Middle frontal gyrus (tissue), 1 donor: ENCODE results near the gene ARHGAP24.
"Not testable (repeated sequence)": the region's sequence is repeated elsewhere in the genome, so short reads cannot be mapped to it uniquely, and the experiment has no call there.

Source experiments
- DNase-seq: peaks from one replicate; pipeline ENCODE4 v3.0.0-alpha.2; 2015; ENCODE audit warnings: low spot score; ENCODE audit errors: extremely low spot score

Gene ARHGAP24

DNA sequence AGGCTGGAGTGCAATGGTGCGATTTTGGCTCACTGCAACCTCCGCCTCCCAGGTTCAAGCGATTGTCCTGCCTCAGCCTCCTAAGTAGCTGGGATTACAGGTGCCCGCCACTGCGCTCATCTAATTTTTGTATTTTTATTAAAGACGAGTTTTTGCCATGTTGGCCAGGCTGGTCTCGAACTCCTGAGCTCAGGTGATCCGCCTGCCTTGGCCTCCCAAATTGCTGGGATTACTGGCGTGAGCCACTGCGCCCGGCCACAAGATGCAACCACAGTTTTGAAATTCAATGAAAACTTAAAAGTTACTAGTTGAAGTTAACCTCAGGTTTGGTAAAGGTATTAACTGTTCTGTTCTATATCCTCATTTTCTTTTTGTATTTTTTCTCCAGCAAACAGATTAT is 427.7 kb downstream of the ARHGAP24 start:
- not testable (repeated sequence) for DNase-seq

DNA sequence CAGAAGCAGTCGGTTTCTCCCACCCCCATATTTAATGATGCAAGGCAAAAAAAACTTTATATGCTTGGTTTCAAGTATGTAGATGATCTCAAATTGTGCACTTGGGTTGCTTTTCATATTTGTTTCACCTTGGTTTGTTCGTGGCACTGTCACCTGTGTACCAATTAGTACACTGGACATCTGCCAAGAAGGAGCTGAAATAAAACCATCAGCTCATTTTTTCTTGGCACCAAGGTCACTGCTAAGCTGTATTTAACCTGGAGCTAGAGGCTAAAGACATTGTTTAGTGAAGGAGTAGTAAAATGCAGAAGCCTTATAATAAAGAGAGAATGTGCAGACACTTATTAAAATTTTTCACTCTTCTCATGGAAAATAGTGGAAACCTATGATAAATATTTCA is 430.8 kb downstream of the ARHGAP24 start:
- no peak for DNase-seq

DNA sequence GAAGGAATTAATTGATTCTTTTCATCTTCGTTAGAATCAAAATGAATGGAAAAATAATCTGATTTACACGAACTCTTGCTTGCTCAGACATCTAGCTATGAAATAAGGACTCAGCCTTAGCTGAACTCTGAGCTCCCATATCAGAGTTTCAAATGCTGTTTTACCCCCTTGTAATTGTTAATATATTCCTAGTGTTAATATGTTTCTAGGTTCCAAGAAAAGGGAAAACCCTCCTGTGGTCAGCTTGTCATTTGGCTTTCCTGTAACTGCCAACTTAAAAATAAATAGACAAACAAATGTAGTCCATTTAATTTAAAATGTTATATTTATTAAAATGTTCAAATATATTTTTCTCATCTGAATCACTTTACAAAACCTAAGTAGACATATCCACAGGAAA is 432.1 kb downstream of the ARHGAP24 start:
- DNase-seq: no peak

DNA sequence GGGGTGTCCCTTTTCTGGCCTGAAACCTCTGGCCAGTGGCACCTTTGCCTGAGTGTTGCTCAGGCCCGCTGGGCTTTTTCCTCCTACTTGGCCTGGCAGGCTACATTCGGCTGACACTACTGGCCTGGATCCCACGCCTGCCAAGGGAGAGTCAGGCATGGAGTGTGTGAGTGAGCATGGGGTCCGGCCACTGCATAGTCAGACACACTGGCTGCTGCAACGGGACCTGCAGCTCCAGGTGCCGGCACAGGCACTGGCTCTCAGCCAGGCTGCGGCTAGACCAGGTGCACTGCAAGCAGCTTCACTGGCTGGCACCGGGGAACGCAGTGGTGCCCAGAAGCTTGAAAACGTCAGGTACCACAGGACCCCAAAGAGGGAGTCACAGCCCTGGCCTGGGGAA is 434.9 kb downstream of the ARHGAP24 start:
- DNase-seq: no peak

DNA sequence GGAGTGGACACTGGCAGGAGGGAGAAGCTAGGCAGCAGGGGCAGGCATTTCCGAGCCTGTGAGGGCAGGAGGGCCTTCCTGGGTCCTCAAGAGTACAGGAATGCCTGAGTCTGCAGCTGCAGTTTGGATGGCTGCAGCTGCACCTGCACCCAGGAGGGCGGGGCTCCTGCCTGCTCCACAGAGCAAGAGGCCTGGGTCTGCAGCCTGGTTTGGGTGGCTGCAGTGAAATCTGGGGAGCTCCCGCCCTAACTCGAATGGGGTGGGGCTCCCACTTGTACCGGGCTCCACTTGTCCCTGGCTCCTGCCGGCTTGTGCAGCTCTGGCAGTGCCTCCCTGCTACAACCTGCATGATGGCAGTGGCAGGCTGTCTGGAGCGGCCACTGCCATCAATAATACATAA is 436.0 kb downstream of the ARHGAP24 start:
- no peak for DNase-seq

DNA sequence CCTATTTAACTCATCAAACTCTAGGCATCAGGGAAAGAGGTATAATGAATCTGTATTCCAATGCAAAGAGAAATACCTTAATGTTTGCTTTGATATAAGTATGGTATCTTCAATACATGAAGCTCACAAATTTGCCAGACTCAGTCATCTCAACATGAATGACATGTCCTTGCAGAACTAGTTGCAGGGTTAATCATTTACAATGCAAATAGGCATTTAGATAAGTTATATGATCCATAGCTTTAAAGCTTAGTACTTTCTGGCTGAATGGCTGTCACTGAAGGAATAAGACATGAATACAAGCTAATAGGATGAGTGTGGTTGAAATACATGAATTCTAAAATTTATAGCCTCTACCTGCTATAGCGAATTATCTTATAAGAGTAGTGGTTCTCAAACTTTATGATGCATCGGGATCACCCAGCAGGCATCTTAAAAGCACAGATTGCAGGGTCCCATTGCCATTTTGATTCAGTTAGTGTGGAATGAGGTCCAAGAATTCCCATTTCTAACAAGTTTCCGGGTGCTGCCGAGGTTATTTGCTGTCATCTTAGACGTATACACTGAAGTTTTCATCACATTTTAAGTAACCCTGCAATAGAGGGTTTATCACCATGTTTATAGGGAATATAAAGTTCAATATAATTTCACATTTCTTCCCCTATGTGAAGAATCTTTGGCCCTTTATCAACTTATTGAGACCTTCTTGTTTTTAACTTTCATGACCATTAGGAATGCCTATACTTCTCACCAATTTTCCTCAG is 439.2 kb downstream of the ARHGAP24 start:
- no peak for DNase-seq

DNA sequence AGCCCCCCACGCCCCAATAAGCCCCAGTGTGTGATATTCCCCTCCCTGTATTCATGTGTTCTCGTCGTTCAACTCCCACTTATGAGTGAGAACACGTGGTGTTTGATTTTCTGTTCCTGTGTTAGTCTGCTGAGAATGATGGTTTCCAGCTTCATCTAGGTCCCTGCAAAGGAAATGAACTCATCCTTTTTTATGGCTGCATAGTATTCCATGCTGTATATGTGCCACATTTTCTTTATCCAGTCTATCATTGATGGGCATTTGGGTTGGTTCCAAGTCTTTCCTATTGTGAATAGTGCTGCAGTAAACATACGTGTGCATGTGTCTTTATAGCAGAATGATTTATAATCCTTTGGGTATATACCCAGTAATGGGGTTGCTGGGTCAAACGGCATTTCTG is 440.6 kb downstream of the ARHGAP24 start:
- not testable (repeated sequence) for DNase-seq

DNA sequence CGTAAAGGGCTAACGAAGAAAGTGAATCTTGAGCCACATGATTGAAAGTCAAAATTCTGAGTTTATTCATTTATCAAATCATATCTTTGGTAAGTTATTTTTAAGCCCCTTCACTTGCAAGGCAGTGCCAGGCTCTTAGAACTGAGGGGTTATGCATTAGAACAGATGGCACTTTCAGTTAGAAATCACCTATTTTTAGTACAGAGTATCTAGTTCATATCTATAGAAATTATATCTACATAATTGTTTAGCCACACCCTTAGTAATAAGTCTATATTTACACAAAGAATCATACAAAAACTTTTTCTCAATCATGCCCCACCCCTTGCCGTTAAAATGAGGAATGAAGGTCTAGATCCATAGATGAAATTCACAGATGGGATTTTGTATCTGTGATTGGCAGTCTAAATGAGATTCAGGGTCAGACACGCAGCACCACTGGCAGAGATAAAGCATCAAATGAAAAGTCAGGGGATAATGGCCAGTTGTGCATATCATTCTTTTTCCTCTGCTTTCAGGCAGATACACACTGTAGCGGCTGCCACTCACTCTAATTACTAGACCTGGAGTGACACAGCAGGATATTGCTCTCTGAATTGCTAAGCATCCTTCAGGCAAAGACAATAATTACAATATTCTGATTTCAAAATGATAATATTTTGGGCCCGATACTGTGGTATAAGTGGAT is 444.4 kb downstream of the ARHGAP24 start:
- no peak for DNase-seq

DNA sequence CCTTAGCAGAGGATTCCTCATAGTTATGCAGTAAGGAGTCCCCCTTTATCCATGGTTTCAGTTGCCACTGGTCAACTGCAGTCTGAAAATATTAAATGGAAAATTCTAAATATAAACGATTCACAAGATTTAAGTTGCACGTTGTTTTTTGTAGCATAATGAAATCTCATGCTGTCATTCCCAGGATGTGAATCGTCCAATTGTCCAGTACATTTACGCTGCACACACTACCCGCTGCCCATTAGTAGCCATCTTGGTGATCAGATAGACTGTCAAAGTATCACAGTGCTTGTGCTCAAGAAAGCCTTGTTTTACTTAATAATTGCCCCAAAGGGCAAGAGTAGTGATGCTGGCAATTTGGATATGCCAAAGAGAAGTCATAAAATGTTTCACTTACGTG is 450.1 kb downstream of the ARHGAP24 start:
- no peak for DNase-seq

DNA sequence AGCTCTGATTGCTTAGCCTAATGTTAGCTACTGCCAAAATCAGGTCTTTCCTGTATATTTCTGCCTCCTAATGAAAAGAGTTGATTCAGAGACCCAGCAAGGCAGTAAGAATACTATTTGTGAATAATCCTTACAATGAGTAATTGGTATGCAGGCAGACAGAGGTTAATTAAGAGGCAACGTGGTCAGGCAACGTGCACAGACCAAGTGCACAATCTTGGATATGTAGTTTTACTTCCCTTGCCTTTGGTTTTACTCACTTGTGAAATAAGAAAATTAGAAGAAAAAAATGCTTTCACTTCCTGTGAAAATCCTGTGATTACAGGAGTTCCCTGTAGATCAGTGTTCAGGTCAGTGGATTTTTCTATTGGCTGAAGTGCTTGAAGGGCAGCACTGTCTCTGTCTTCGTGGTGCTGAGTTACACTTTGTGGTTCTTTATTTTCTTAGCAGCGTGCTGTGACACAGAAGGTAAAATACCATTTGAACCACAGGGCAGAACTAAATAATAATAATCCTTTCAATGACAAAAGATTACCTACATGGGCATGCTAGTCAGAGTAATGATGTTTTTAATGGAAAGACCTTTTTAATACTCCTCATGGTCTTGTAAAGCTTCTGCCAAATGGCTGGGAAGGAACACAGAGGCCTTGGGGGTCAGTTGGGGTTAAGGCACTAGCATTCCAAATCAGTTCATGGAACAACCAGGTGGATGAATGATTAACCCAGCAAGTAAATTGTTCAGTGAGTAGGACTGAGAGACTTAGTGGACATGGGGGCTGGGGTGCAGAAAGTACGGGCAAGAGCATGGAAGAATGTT is 454.0 kb downstream of the ARHGAP24 start:
- no peak for DNase-seq

DNA sequence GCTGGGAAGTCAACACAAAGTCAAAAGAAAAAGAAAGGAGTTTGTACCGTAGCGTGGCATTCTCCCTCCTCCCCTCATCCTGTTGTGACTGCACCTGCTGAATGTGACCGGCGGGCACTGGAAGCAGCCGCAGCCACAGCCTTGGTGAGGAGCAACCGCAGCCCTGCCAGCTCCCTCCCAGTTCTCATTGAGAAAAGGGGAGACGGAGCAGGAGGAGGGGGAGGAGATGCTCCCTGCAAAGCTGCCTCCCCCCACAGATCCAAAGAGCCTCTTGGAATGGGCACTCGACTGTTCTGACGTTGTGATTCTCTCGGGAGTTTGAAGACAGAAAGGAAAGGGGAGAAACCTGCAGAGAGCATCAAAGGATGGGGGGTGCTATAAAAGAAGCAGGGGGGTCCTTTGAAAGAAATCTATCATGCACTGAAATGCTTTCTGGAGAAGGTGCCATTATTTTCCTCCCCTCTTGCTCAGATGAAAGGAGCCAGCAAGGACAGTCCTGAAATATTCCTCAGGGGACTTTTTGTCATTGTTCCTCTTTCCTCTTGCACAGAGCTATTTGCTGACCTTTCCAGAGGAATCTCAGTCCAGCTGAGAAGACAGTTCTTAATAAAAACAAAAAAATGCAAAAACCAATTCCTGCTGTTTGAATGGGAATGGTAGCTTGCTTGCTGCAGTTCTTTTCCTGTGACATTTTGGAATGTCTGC is 455.2 kb downstream of the ARHGAP24 start:
- DNase-seq: no peak

DNA sequence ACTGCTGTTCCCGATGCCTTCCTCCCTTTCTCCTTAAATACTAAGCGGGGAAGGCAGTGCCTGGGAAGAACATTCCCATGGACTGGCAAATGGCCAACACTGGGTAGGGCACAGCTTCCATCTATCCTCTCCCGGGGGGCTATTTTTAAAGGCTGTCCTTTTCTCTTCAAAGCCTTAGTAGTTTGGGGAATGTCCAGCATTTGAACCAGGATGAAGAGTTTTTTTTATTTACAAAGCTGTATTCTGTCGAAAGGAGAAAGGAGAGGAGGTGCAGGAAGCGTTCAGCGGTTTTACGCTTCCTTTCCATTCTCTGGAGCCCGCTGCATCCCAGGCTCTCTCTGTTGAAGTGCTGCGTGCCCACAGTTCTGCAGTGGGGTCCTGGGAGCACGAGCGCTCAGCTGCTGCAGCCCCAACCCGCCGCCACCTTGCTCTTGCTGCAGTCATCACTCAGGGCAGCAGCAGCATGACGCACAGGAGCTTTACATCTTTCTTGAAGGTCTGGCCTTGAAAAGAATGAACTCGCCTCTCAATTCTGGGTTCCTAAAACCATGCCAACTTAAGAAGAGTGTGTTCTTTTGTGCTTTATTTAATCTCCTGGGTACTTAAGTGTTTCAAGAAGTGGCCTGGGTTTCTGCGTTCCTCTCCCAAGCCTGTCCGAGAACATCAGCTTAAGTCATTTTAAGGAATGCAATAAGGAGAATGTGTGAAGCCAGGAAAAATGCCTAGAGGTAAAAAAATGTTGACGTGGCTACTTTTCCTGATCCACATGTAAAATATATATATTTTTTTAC is 457.7 kb downstream of the ARHGAP24 start:
- DNase-seq: no peak

DNA sequence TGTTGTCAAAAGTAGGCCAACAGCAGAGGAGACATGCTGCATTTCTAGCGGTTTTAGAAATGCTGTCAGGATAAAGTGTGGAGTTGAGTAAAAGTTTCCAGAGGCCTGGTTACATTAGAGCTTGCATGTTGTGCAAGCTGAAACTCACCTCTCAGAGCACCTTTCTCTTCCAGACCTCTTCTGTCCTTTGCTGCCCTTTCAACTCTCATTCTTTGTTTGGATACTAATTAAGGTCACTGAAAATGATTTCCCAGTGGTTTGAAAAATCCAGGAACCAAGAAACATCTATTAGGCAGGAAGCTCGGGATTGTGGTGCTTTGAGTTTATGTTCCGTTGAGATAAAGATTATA is 458.3 kb downstream of the ARHGAP24 start:
- no peak for DNase-seq

DNA sequence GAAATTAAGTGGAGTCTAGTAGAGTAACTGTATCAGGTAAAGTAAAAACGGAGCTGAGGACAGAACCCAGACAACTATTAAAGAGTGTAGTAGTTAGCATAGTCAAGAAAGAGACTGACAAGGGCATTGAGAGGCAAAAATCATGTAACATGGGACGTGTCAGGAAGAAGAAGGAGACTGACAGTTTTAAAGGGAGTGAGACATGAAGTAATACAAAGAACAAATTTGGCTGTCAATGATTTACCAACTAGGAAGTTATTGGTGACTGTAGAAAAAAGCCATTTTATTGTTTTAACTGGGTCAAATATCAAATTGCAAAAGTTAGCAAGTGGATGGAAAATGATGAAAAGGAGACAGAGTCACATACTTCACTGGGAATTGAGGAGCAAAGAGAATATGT is 462.6 kb downstream of the ARHGAP24 start:
- no peak for DNase-seq

DNA sequence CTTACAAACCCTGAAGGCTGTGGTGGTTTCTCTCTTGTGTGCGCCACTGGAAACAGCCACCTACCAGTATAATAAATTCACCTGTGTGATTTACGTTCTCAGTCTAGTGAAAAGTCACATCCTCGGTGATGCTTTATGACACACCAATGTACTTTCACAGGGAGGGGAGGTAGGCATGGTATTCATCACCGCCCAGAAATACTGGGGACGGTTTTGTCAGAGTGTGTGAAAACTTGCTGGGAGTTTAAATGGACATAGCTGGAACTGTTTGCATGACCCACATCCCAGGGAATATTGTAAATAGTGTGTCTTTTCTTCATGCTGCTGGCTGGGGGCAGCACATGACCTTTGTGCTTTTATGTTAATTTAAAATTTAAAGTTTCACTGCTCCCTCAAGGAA is 463.1 kb downstream of the ARHGAP24 start:
- no peak for DNase-seq

DNA sequence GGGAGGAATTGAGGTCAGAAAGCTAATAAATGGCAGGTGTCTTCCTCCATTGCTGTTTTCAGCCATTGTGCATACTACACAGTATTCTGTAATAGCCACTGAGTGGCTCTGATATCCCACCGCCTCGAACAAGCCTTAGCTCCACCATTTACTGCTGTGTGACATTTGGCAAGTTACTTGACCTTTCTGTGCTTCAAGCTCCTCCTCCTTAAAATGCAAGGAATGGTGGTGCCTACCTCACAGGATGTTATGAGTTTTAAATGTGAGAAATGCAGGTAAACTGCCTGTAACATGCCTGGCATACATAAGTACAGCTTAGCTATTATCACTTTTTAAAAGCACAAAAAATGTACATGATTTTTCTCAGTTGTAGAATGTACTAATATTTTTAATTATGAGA is 464.0 kb downstream of the ARHGAP24 start:
- no peak for DNase-seq

DNA sequence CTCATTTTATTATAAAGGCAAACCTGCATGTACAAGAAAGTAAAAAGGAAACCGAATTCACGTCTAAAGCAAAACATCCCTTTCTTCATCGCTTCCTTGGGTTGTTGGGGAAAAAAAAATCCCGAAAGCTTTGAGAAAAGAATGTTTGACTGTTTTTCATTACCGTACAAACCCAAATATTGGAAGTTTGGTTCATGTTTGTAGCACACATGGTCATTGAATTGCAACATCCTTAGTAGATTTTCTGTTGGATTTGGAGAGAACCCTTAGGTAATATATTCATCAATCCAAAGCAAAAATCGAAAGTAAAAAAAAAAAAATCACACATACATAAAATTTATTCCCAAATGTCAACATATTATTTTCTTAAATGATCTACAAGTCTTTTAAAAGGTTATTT is 464.6 kb downstream of the ARHGAP24 start:
- DNase-seq: no peak

DNA sequence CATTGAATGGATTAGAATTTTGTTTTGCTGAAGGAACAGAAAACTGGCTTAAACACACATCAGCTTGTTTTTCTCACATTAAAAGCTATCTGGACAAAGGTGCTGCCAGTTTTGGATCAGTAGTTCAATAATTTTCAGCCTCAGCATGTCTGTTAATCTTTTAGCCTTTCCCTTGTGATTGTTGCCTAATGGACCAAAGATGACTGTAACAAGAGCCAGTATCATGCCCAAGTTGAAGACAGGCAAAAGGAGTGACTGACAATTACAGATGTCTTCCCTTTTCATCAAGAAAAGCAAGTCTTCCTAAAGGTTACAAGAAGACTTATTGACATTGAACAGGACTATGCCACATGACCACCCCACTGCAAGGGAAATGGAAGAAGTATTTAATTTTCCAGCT is 465.2 kb downstream of the ARHGAP24 start:
- DNase-seq: no peak

DNA sequence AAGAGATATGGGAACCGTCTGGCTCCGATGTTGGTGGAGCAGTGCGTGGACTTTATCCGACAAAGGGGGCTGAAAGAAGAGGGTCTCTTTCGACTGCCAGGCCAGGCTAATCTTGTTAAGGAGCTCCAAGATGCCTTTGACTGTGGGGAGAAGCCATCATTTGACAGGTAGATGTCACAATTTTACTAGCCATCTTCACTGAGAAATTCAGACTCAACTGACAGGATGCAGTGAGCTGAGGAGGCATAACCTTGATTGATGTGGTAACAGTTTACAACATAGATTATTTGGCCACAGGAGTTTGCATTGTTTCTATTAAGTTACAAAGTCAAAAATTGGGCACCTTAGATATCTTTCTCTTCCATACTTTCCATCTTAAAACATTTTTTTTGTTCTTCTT is 467.2 kb downstream of the ARHGAP24 start:
- no peak for DNase-seq

DNA sequence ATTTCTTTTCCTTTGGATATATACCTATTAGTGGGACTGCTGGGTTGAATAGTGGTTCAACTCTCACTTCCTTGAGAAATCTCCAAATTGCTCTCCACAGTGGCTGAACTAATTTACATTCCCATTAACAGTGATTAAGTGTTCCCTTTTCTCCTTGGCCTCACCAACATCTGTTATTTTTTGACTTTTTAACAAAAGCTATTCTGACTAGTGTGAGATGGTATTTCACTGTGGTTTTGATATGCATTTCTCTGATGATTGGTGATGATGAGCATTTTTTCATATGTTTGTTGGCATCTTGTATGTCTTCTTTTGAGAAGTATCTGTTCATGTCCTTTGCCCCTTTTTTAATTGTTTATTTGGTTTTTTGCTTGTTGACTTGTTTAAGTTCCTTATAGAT is 471.9 kb downstream of the ARHGAP24 start:
- DNase-seq: no peak

DNA sequence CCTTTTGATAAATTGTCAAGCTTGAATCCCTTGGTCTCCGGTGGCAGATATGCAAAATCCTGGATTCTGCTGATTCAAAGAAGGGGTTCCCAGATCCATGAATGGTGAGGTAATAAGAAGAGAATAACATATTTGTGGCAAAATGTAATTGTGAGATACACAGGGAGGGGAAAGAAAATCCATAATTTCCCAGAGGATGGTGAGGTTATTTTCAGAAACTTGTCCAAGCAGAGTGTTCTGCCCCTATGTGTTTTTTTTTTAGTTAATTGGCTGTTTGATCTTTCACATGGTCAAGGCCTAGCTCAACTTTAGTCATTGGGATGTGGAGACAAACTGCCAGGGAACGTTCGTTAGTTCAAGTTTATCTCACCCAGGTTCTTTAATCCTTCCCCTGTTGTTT is 476.1 kb downstream of the ARHGAP24 start:
- DNase-seq: no peak
